ENCODE measurements around the gene PLD2.

The PLD2 gene

DNA sequence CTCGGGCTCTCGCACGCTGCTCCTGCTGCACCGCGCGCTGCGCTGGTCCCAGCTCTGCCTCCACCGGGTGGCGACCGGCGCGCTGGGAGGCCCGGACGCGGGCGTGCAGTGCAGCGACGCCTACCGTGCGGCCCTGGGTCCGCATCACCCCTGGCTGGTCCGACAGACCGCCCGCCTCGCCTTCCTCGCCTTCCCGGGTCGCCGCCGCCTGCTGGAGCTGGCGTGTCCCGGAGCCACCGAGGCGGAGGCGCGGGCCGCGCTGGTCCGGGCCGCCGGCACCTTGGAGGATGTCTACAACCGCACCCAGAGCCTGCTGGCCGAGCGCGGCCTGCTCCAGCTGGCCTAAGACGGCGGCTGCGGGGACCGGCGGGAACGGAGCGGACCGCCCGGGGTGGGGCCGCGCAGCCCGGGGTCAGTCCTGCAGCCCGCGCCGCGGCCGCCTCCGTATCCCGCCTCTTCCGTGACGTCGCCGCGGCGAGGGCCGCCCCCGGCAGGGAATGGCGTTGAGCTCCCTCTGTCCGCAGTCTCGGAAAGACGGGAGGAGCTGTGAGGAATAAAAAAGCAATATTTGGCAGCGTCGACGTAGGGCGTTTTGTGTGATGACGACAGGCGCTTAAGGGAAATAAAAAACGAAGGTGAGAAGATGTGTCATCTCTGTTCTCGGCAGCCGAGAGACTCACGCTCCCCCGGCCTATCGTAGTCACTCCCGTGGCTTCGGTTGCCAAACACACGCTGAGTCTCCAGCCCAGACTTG is 16.8 kb upstream of the PLD2 start (continued):
- TF ChIP-seq ZNF266 (tag by site-specific recombination; IDR thresholded peaks at IDR 0.05; ENCODE audit: low read depth): no peak
- TF ChIP-seq, protein P1, sequence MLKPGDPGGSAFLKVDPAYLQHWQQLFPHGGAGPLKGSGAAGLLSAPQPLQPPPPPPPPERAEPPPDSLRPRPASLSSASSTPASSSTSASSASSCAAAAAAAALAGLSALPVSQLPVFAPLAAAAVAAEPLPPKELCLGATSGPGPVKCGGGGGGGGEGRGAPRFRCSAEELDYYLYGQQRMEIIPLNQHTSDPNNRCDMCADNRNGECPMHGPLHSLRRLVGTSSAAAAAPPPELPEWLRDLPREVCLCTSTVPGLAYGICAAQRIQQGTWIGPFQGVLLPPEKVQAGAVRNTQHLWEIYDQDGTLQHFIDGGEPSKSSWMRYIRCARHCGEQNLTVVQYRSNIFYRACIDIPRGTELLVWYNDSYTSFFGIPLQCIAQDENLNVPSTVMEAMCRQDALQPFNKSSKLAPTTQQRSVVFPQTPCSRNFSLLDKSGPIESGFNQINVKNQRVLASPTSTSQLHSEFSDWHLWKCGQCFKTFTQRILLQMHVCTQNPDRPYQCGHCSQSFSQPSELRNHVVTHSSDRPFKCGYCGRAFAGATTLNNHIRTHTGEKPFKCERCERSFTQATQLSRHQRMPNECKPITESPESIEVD (tag by site-specific recombination; IDR thresholded peaks at IDR 0.05): no peak
- TF ChIP-seq SALL2 (tag by site-specific recombination; IDR thresholded peaks at IDR 0.05; ENCODE audit: borderline replicate concordance): no peak
- TF ChIP-seq ZFP41 (tag by site-specific recombination; IDR thresholded peaks at IDR 0.05; ENCODE audit: borderline replicate concordance): no peak
- TF ChIP-seq, protein P2, sequence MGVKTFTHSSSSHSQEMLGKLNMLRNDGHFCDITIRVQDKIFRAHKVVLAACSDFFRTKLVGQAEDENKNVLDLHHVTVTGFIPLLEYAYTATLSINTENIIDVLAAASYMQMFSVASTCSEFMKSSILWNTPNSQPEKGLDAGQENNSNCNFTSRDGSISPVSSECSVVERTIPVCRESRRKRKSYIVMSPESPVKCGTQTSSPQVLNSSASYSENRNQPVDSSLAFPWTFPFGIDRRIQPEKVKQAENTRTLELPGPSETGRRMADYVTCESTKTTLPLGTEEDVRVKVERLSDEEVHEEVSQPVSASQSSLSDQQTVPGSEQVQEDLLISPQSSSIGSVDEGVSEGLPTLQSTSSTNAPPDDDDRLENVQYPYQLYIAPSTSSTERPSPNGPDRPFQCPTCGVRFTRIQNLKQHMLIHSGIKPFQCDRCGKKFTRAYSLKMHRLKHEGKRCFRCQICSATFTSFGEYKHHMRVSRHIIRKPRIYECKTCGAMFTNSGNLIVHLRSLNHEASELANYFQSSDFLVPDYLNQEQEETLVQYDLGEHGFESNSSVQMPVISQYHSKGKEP (tag by site-specific recombination; IDR thresholded peaks at IDR 0.05): peak; percentile 45; the same call in 1 of the 2 replicates
- no peak for TF ChIP-seq ZBTB7A (tag by site-specific recombination; IDR thresholded peaks at IDR 0.05; ENCODE audit: low read depth)
- TF ChIP-seq ZNF585B (tag by site-specific recombination; IDR thresholded peaks at IDR 0.05): no peak
- no peak for TF ChIP-seq ZSCAN16 (tag by site-specific recombination; IDR thresholded peaks at IDR 0.05)
- no peak for TF ChIP-seq ZNF169 (tag by site-specific recombination; IDR thresholded peaks at IDR 0.05)
- peak; percentile 51; the same call in 1 of the 2 replicates for TF ChIP-seq ZNF596 (tag by site-specific recombination; IDR thresholded peaks at IDR 0.05)
- no peak for TF ChIP-seq GFI1B (tag by site-specific recombination; IDR thresholded peaks at IDR 0.05)
- no peak for TF ChIP-seq ZBTB1 (tag by site-specific recombination; IDR thresholded peaks at IDR 0.05)
- TF ChIP-seq ZNF133 (tag by site-specific recombination; IDR thresholded peaks at IDR 0.05): no peak
- TF ChIP-seq, protein P3, sequence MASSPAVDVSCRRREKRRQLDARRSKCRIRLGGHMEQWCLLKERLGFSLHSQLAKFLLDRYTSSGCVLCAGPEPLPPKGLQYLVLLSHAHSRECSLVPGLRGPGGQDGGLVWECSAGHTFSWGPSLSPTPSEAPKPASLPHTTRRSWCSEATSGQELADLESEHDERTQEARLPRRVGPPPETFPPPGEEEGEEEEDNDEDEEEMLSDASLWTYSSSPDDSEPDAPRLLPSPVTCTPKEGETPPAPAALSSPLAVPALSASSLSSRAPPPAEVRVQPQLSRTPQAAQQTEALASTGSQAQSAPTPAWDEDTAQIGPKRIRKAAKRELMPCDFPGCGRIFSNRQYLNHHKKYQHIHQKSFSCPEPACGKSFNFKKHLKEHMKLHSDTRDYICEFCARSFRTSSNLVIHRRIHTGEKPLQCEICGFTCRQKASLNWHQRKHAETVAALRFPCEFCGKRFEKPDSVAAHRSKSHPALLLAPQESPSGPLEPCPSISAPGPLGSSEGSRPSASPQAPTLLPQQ (tag by site-specific recombination; IDR thresholded peaks at IDR 0.05): peak; percentile 72; the same call in 1 of the 2 replicates
- TF ChIP-seq ZFP37 (tag by site-specific recombination; IDR thresholded peaks at IDR 0.05): no peak
- TF ChIP-seq ZNF184 (tag by site-specific recombination; IDR thresholded peaks at IDR 0.05): peak; percentile 11; the same call in 1 of the 2 replicates
- no peak for TF ChIP-seq ZNF350 (tag by site-specific recombination; IDR thresholded peaks at IDR 0.05)
- no peak; the same call in 1 of the 2 replicates for TF ChIP-seq KLF9 (tag by site-specific recombination; IDR thresholded peaks at IDR 0.05; ENCODE audit: low read depth)
- TF ChIP-seq ZNF624 (tag by site-specific recombination; IDR thresholded peaks at IDR 0.05): no peak
- no peak for TF ChIP-seq ZNF658 (tag by site-specific recombination; IDR thresholded peaks at IDR 0.05)
- TF ChIP-seq ZNF248 (tag by site-specific recombination; IDR thresholded peaks at IDR 0.05): no peak
- TF ChIP-seq MZF1 (tag by site-specific recombination; IDR thresholded peaks at IDR 0.05; ENCODE audit: borderline replicate concordance): no peak
- TF ChIP-seq, protein P4, sequence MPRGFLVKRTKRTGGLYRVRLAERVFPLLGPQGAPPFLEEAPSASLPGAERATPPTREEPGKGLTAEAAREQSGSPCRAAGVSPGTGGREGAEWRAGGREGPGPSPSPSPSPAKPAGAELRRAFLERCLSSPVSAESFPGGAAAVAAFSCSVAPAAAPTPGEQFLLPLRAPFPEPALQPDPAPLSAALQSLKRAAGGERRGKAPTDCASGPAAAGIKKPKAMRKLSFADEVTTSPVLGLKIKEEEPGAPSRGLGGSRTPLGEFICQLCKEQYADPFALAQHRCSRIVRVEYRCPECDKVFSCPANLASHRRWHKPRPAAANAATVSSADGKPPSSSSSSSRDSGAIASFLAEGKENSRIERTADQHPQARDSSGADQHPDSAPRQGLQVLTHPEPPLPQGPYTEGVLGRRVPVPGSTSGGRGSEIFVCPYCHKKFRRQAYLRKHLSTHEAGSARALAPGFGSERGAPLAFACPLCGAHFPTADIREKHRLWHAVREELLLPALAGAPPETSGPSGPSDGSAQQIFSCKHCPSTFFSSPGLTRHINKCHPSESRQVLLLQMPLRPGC (tag by site-specific recombination; IDR thresholded peaks at IDR 0.05): no peak
- peak; percentile 54; the same call in 1 of the 2 replicates for TF ChIP-seq KLF10 (tag by site-specific recombination; IDR thresholded peaks at IDR 0.05)
- no peak for TF ChIP-seq ZNF223 (tag by site-specific recombination; IDR thresholded peaks at IDR 0.05)
- TF ChIP-seq ZNF221 (tag by site-specific recombination; IDR thresholded peaks at IDR 0.05; ENCODE audit: borderline replicate concordance): no peak
- TF ChIP-seq, protein P5, sequence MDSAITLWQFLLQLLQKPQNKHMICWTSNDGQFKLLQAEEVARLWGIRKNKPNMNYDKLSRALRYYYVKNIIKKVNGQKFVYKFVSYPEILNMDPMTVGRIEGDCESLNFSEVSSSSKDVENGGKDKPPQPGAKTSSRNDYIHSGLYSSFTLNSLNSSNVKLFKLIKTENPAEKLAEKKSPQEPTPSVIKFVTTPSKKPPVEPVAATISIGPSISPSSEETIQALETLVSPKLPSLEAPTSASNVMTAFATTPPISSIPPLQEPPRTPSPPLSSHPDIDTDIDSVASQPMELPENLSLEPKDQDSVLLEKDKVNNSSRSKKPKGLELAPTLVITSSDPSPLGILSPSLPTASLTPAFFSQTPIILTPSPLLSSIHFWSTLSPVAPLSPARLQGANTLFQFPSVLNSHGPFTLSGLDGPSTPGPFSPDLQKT (IDR thresholded peaks at IDR 0.05; ENCODE audit: borderline replicate concordance, low read depth, low read length): no peak; the same call in 1 of the 2 replicates
- TF ChIP-seq, protein P6, sequence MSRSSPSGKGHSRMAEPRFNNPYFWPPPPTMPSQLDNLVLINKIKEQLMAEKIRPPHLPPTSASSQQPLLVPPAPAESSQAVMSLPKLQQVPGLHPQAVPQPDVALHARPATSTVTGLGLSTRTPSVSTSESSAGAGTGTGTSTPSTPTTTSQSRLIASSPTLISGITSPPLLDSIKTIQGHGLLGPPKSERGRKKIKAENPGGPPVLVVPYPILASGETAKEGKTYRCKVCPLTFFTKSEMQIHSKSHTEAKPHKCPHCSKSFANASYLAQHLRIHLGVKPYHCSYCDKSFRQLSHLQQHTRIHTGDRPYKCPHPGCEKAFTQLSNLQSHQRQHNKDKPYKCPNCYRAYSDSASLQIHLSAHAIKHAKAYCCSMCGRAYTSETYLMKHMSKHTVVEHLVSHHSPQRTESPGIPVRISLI (tag by site-specific recombination; IDR thresholded peaks at IDR 0.05): peak; percentile 93
- TF ChIP-seq ZNF510 (tag by site-specific recombination; IDR thresholded peaks at IDR 0.05; ENCODE audit: insufficient replicate concordance): no peak
- TF ChIP-seq, protein P7, sequence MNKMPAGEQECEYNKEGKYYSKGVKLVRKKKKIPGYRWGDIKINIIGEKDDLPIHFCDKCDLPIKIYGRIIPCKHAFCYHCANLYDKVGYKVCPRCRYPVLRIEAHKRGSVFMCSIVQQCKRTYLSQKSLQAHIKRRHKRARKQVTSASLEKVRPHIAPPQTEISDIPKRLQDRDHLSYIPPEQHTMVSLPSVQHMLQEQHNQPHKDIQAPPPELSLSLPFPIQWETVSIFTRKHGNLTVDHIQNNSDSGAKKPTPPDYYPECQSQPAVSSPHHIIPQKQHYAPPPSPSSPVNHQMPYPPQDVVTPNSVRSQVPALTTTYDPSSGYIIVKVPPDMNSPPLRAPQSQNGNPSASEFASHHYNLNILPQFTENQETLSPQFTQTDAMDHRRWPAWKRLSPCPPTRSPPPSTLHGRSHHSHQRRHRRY (tag by site-specific recombination; IDR thresholded peaks at IDR 0.05): no peak

Data from HEK293 (cell line).